Activated naive CD8-positive, alpha-beta T cell treated with anti-CD3 and anti-CD28 coated beads, Interleukin-2, amount 50 U/mL, for 24 hours (primary cell): Measurements from ENCODE around the gene MGA.

Experiments
- ATAC-seq: fragments of 150-1000 bp; cut with Tn5 transposase; one replicate; pipeline ENCODE4 v1.10.0; 2021
- DNase-seq: peaks from one replicate; pipeline ENCODE4 v3.0.0; 2021
- H3K27ac Mint-ChIP-seq: one replicate; pipeline ENCODE4 v1.8.0; 2021; ENCODE audit warnings: mild to moderate bottlenecking, mixed read lengths
- H3K27me3 Mint-ChIP-seq: one replicate; pipeline ENCODE4 v1.8.0; 2021; ENCODE audit warnings: mixed read lengths
- H3K36me3 Mint-ChIP-seq: one replicate; pipeline ENCODE4 v1.8.0; 2021; ENCODE audit warnings: low read depth, mixed read lengths
- H3K4me1 Mint-ChIP-seq: one replicate; pipeline ENCODE4 v1.8.0; 2021; ENCODE audit warnings: mixed read lengths
- H3K4me3 Mint-ChIP-seq: one replicate; pipeline ENCODE4 v1.8.0; 2021; ENCODE audit warnings: mild to moderate bottlenecking, moderate library complexity, mixed read lengths
- H3K9me3 Mint-ChIP-seq: one replicate; pipeline ENCODE4 v1.8.0; 2021; ENCODE audit warnings: mixed read lengths

MGA gene

DNA sequence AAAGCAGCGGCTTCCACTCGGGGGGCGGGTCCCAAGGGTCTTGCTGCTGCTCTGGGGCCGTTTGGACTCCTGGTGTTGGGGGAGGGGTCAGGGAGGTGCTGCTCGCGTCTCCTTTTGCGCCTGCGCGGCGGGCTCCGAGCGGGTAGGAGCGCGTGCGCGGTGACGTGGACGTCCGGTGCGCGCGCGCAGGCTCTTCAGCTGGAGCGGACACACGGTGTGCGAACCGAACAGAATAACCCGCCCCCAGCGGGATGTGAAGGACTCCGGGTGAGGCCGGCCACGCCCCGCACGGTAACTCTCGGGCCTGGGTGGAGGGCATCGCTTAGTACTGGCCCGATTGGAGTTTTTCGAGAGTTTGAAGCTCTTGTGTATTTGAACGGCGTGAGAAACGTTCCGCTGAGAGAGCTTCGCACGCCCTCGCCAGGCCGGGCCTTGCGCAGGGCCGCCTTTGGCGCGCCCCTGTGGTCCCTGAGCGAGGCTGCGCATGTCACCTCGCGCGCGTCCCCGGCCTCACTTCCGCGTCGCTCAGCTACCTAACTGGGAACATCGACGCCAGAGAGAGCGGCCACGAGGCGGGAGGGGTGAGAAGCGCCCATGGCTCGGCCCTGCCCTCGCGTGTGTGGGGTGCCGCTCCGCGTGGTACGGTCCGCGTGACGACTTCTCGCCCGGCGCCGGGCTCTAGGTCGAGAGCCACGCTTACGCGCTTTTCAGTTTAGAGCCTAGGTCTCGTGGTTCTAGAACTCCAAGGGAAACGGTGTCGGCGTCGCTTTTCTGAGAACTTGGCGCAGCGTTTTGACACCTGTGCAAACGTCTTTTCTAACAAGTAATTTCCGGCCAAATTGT lies at the start of gene MGA:
MGA (plus strand) TSS at position 171 of the 843 bp plus-strand sequence.
- H3K4me1 Mint-ChIP-seq = peaks cover 53% of the 10 kb centered on the region
- H3K27me3 Mint-ChIP-seq = peaks cover 10% of the 10 kb centered on the region
- no peaks in the 10 kb centered on the region for H3K9me3 Mint-ChIP-seq

DNA sequence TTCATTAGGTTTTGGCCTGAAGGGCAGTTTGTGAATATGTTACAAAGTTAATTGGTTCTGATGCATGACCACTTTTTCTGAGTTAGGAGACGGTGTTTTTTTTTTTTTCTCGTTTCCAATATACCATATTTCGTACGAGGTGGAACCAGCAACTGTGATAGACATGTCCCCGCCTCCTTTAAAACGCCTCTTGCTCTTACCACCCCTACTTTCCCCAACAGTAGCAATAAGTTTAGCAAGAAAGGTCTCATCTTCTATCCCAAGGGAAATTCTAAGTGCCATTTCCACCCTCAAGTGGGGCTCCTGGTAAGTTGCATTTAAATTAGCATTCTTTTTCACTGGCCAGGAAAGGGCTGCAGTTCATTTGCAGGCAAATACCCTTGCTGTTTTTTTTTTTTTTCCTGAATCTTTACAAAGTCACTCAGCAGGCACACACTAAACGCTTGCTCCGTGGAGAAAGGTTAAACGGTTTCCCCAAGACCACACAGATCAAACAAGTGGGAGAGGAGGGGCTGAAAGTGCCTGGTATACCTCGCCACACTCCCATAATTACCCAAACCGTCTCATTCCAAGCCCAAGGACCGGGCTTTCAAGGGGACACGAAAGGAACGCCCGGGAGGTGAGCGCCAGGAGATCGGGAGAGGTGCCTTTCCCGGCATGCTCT lies 39.5 kb upstream of the MGA start:
- peaks cover 7% of the 10 kb centered on the region for H3K9me3 Mint-ChIP-seq
- DNase-seq = no peak

More for the DNA sequence above, at the start of gene MGA:
- peak; percentile 89 for ATAC-seq
- peak; percentile 89 for DNase-seq
- peaks cover 15% of the 10 kb centered on the region for H3K36me3 Mint-ChIP-seq
- H3K4me3 Mint-ChIP-seq = peak within 1 kb of the TSS; percentile 91
- H3K27ac Mint-ChIP-seq = peak within 1 kb of the TSS; percentile 95

DNA sequence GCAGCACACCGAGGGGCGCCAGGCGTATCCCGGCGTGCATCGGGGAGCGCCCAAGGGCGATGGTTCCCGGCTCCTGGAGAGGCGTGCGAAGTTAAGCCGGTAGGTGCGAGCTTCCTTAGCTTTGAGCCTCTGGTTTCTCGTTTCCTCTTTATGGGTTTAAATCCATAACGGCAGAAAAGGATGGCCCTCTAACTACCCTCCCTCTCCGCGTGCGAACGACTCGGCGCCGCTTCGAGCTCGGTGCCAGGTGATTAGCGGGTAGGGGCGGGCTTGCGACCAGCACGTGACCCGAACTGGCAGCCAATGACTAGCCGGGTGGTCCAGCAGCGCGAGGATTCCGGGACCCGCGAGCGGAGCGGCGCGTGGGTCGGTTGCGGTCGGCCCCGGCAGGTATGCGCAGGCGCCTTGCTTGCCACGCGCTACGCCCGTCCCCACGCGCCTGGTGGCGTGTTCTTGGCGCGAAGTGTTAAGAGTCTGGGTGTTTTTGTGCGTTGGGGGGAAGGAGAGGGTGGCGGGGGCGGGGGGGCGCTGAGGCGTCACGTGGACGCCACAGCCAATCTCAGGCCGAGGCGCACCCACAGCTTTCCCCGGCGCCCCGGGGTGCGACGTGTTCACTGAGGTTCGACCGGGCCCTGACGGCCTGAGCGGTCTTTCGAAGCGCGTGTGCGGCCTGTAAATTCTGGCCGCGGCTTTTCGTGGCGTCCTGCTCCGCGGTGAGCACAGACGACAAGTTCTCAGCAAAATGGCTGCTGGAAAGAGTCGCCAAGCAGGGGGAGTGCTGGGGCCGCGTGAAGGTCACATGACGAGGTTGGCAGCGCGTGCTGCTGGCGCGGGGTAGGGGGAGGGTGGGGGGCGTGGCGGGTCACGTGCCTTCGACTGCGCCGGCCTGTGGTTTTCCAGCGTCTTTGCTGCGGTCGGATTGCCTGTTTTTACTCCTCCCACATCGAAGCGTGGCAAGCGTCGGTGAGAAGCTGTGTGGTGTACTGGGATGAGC lies 38.7 kb upstream of the MGA start:
- Mint-ChIP-seq H3K4me1 (peaks cover 22% of the 10 kb centered on the region), H3K27ac (peak overlapping the region; percentile 69), H3K9me3 (peaks cover 7% of the 10 kb centered on the region), H3K4me3 (peak overlapping the region; percentile 76), H3K27me3 (peaks cover 7% of the 10 kb centered on the region), H3K36me3 (no peaks in the 10 kb centered on the region)
- ATAC-seq (peak; percentile 88), DNase-seq (peak; percentile 79)

More for the DNA sequence above, 39.5 kb upstream of the MGA start:
- Mint-ChIP-seq H3K36me3 (no peaks in the 10 kb centered on the region), H3K4me1 (peaks cover 22% of the 10 kb centered on the region), H3K27me3 (peaks cover 7% of the 10 kb centered on the region), H3K27ac (peak overlapping the region; percentile 69), H3K4me3 (peak overlapping the region; percentile 76)
- no peak for ATAC-seq

DNA sequence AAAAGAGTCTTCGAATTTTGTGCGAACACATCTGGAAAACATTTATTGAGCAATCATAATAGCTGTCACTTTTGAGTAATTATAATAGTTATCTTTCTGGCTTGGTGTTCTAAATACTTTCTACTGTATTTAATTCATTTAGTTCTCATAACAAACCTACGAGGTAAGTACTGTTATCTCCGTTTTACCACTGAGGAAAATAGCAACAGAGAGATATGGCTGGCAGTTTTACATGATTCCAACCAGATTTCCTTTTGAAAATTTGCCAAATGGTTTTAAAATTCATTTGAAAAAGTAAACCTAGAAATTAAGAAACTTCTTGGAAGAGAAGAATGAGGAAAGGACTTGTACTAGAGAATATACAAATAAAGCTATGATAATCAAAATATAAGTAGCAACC lies 37.3 kb upstream of the MGA start:
- Mint-ChIP-seq H3K36me3 (no peaks in the 10 kb centered on the region), H3K27ac (no peak overlapping the region), H3K4me1 (peaks cover 22% of the 10 kb centered on the region), H3K4me3 (no peak overlapping the region), H3K27me3 (peaks cover 7% of the 10 kb centered on the region), H3K9me3 (peaks cover 7% of the 10 kb centered on the region)
- ATAC-seq (no peak), DNase-seq (no peak)

DNA sequence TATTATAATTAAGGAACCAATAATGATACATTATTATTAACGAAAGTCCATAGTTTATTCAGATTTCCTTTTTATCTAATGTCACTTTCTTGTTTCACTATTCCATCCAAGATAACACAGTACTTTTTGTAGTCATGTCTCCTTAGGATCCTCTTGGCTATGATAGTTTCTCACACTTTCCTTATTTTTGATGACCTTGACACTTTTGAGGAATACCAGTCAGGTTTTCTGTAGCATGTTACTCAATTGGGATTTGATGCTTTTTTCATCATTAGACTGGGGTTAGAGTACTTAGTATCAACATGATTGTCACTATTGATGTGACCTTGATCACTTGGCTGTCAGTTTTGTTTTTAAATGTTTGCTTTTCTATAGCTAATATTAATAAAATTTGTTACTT lies 33.0 kb upstream of the MGA start:
- Mint-ChIP-seq H3K9me3 (no peaks in the 10 kb centered on the region), H3K27me3 (no peaks in the 10 kb centered on the region), H3K27ac (no peak overlapping the region), H3K4me3 (no peak overlapping the region), H3K4me1 (peaks cover 4% of the 10 kb centered on the region), H3K36me3 (no peaks in the 10 kb centered on the region)
- ATAC-seq (no peak), DNase-seq (no peak)

DNA sequence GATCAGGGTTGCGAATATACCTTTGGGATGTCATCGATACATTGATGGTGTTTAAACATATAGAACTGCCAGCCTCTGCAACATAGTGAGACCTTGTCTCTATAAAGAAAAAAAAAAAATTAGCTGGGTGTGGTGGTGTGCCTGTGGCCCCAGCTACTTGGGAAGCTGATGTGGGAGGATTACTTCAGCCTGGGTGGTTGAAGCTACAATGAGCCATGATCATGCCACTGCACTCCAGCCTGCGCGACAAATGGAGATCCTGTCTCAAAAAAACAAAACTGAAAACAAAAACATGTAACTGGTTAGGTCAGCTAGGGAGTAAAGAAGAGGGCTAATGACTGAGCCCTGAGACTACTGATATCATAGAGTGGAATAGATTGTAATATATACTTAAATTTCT lies 30.7 kb upstream of the MGA start:
- Mint-ChIP-seq H3K27ac (no peak overlapping the region), H3K4me1 (no peaks in the 10 kb centered on the region), H3K36me3 (no peaks in the 10 kb centered on the region), H3K27me3 (no peaks in the 10 kb centered on the region), H3K9me3 (no peaks in the 10 kb centered on the region), H3K4me3 (no peak overlapping the region)
- no peak for ATAC-seq
- DNase-seq = no peak

DNA sequence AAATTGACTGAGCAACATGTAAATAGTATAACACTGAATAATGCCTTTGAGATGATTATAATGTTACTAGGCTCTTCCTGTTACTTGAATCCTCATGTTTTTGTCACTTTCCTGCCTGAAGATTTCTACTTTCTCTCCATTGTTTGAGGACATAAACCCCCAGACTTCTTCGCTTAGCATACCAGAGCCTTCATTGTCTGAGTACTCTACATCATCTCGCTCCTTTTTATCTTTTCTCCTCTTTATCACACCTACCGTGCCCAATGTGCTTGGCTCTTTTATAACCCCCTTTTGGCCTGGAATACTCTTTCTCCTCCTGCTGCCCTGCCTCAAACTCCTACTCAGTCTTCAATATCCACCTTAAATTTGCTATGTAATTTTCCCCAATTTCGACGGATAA lies 30.3 kb upstream of the MGA start:
- Mint-ChIP-seq H3K4me1 (no peaks in the 10 kb centered on the region), H3K27me3 (no peaks in the 10 kb centered on the region), H3K36me3 (no peaks in the 10 kb centered on the region), H3K9me3 (no peaks in the 10 kb centered on the region), H3K4me3 (no peak overlapping the region), H3K27ac (no peak overlapping the region)
- ATAC-seq (no peak), DNase-seq (no peak)

DNA sequence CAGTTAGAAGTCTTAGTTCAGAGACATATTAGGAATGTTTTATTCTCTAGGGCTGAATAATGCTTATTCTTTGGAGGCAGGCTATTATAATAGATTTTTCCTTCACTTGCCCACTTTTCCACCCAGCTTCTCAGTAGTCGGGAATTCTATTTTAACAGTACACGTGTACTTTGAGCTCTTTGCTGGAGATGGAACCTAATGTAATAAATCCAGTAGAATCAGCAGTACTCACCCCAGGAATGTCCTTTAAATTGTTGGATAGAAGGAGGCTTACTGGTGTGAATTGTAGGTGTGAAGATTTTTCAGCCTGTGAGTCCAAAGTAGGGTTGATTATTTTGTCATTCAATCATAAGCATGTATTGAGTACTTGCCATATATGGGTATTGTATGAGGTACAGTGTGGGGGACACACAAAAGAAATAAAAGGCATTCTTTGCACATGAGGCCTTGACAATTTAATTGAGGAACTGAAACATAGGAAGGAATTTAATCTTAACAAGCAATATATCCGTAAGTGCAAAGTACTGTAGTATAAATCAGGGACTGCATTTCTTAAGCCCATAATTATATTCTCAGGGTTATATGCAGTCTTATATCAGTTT lies 29.5 kb upstream of the MGA start:
- Mint-ChIP-seq H3K27me3 (no peaks in the 10 kb centered on the region), H3K4me1 (no peaks in the 10 kb centered on the region), H3K4me3 (no peak overlapping the region), H3K9me3 (no peaks in the 10 kb centered on the region), H3K27ac (no peak overlapping the region), H3K36me3 (no peaks in the 10 kb centered on the region)
- ATAC-seq = no peak
- no peak for DNase-seq

DNA sequence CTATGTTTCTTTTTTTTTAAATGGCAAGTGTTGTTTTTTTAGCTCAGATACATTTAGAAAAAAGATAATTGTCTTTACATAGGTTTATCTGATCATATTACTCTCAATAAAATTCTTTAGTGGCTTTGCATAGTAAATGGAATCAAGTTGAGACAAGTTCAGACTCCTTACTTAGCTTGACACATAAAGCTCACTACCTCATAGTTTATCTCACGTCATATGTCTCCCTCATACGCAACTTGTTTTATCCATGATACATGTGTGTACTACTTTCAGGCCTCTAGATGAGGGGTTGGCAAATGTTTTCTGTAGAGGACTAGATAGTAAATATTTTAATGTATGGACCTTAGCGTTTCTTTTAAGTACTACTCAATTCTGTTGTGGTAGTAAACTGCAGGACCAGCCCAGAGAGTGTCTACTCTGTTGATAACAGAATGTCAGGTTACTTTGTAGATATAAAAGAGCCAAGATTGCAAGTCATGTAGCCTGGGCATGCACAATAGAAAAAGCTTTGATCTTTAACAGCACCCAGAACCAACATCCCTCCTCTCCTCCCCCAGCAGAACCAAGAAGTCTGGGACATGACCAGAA lies 28.2 kb upstream of the MGA start:
- H3K36me3 Mint-ChIP-seq = no peaks in the 10 kb centered on the region
- H3K9me3 Mint-ChIP-seq = no peaks in the 10 kb centered on the region
- peaks cover 3% of the 10 kb centered on the region for H3K4me1 Mint-ChIP-seq
- no peak overlapping the region for H3K27ac Mint-ChIP-seq
- no peak overlapping the region for H3K4me3 Mint-ChIP-seq
- DNase-seq (no peak), ATAC-seq (no peak)
- no peaks in the 10 kb centered on the region for H3K27me3 Mint-ChIP-seq

DNA sequence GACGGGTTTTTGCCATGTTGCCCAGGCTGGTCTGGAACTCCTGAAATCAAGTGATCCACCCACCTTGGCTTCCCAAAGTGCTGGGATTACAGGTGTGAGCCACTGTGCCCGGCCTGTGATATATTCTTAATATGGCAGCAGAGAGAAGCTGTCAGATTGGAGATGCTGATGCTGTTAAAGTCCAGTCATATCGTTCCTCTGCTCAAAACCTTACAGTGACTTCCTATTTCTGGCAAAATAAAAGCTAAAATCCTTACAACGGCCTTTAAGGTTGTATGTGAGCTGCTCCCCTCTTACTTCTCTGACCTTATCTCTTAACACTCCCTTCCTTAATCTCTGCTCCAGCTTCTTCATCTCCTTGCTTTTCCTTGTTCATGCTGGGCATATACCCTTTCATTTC lies 26.6 kb upstream of the MGA start:
- no peak for DNase-seq
- H3K27me3 Mint-ChIP-seq = no peaks in the 10 kb centered on the region
- no peak for ATAC-seq
- no peak overlapping the region for H3K4me3 Mint-ChIP-seq
- no peak overlapping the region for H3K27ac Mint-ChIP-seq
- no peaks in the 10 kb centered on the region for H3K36me3 Mint-ChIP-seq
- peaks cover 5% of the 10 kb centered on the region for H3K4me1 Mint-ChIP-seq
- H3K9me3 Mint-ChIP-seq = no peaks in the 10 kb centered on the region

DNA sequence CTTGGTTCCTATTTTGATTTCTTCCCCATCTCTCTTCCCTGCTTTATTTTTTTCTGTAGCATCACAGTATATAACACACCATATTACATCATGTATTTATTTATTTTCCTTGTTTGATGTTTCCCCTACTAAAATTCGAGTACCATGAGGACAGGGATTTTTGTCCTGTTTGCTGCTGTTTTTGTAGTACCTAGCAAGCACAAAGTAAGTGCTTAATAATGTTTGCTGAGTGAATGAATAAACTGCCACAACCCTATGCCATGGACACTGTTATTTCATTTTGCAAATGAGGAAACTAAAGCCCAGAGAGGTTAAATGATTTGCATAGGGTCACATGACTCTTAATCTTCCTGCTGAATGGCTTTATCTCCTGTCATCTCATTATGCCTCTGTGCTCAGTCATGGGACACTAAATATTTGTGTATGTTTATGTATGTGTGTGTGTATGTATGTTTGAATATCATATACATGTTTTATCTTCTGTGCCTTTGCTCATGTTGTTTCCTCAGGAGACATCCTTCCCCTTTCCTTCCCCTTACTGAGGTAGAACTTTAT lies 26.1 kb upstream of the MGA start:
- H3K36me3 Mint-ChIP-seq = no peaks in the 10 kb centered on the region
- H3K4me1 Mint-ChIP-seq = peaks cover 5% of the 10 kb centered on the region
- H3K4me3 Mint-ChIP-seq = no peak overlapping the region
- no peak for ATAC-seq
- H3K27me3 Mint-ChIP-seq = no peaks in the 10 kb centered on the region
- H3K9me3 Mint-ChIP-seq = no peaks in the 10 kb centered on the region
- no peak for DNase-seq
- H3K27ac Mint-ChIP-seq = no peak overlapping the region

DNA sequence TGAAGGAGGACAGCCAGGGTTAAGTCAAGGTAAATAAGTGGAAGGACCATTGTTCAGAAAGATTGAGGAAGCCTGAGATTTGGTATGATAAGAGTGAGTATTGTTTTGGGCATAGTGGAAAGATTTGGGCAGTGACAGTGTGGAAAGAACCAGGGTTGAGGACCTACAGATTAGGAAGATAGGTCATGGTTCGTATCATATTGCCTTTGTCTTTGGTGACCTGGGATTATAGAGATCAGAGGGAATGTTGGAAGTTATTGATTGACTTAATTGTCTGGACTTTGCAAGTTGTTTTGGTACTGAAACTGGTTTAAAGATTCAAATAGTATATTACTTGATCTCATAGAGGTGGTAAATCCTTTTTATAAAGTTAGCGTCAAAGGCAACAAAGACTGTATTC lies 23.1 kb upstream of the MGA start:
- DNase-seq = no peak
- no peak overlapping the region for H3K27ac Mint-ChIP-seq
- no peaks in the 10 kb centered on the region for H3K27me3 Mint-ChIP-seq
- peaks cover 5% of the 10 kb centered on the region for H3K4me1 Mint-ChIP-seq
- no peaks in the 10 kb centered on the region for H3K36me3 Mint-ChIP-seq
- H3K9me3 Mint-ChIP-seq = no peaks in the 10 kb centered on the region
- ATAC-seq = no peak
- no peak overlapping the region for H3K4me3 Mint-ChIP-seq

DNA sequence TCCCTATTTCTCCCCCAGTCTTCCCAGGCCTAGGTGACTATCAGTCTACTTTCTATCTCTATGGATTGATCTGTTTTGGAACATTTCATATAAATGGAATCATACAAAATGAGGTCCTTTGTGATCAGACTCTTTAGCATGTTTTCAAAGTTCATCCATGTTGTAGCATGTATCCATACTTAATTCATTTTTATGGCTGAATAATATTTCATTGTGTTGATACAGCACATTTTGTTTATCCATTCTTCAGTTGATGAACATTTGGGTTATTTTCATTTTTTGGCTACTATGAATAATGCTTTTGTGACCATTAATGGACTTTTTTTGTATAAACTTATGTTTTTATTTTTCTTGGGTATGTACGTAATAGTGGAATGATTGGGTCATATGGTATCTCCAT lies 19.2 kb upstream of the MGA start:
- Mint-ChIP-seq H3K9me3 (no peaks in the 10 kb centered on the region), H3K36me3 (no peaks in the 10 kb centered on the region), H3K4me3 (no peak overlapping the region), H3K27ac (no peak overlapping the region), H3K27me3 (no peaks in the 10 kb centered on the region), H3K4me1 (peaks cover 5% of the 10 kb centered on the region)
- ATAC-seq (no peak), DNase-seq (no peak)

DNA sequence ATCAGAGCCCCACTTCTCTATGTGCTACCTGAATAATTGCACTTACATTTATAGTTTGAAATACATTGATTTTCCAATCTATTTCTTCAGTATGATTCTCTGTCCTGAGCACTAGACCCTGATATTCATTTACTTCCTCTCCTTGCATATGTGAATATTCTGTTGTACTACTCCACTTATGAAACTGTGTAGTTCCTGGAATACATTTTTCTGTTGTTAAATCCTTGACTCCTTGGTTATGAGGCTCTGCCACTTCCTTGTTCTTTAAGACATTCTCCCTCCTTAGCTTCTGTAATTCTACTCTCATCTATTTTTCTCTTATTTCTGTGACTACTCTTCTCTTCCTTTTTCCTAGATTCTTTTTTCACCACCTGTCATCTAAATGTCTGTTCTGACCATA lies 12.9 kb upstream of the MGA start:
- no peaks in the 10 kb centered on the region for H3K27me3 Mint-ChIP-seq
- H3K4me3 Mint-ChIP-seq = no peak overlapping the region
- peaks cover 7% of the 10 kb centered on the region for H3K9me3 Mint-ChIP-seq
- ATAC-seq (no peak), DNase-seq (no peak)
- no peaks in the 10 kb centered on the region for H3K4me1 Mint-ChIP-seq
- no peak overlapping the region for H3K27ac Mint-ChIP-seq
- H3K36me3 Mint-ChIP-seq = peaks cover 2% of the 10 kb centered on the region
